GM19328 (cell line): ENCODE data around the gene MIA.
A peak's percentile ranks its signal among the peaks of the same experiment; 100 is the strongest.
"Not testable (repeated sequence)": the region's sequence is repeated elsewhere in the genome, so short reads cannot be mapped to it uniquely, and the experiment has no call there.

Source experiments
- ATAC-seq: cut with Tn5 transposase; IDR thresholded peaks from one replicate; pipeline ENCODE4 v1.9.1; 2021; ENCODE audit warnings: mild to moderate bottlenecking, moderate library complexity; ENCODE audit not compliant: unreplicated experiment

The MIA gene

DNA sequence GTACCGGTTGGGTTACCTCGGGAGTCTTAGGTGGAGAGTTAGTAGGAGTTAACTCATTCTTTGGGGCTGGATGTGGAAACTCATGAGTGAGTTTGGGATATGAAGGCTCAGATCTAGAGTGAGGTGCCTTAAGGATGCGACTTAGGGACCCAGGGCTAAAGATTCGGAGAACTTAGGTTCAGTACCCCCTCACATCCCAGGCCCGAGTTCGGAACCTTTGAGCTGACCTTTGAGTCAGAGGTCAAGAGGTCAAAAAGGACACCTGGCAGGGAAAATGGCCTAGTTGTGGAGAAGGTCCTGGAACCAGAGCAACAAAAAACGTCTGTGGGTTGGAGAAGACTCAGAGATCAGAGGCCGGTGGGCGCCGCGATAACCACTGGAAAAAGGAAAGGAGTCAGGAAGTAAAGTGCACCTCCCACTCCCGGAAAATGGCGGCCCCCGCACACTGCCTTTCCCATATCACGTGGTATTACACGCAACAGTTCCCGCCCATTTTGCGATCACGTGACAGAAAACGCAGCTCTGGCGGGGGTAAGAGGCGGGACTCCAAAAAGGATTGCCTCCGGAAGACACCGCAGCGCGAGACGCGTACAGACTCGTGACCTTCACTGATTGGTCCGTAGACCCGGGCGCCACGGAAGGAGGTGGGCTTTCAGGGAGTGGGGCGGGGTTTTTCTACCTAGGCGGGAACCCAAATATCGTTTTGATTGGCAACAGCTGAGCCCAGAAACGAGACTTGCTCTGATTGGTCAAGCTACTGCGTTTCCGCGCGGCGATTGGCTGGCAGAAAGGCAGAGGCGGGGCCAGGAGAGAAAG is 25.1 kb upstream of the MIA start, which contains the start of gene ACTMAP:
ACTMAP (minus strand) TSS at position 420 of the 816 bp plus-strand sequence. CDS start 674 bp downstream, outside the sequence.
- peak; percentile 90 for ATAC-seq

DNA sequence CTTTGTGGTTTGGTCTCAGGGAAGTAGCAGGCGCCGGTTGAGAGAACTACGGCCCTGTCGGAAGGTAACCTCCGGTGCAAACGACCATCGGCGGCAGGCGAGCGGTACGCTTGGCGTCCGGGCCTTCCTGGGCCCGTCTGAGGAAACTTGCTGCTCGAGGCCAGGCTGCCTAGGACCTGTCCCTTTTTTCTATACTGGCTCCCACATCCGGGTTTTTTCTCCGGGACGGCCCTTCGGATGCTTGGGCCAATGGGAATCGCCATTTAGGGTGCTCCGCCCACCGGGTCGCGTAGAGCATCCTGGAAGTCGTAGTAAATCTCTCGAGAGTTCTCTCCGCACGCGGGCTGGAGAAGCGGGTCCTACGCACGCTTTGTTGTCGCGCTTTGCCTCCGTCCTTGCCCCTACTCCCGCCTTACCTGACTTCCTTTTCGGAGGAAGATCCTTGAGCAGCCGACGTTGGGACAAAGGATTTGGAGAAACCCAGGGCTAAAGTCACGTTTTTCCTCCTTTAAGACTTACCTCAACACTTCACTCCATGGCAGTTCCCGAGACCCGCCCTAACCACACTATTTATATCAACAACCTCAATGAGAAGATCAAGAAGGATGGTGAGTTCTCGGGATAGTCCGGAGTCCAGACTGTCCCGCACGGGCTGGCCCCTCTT is 24.3 kb upstream of the MIA start, which contains the start of gene SNRPA:
SNRPA (plus strand) TSS at position 330 of the 664 bp plus-strand sequence; CDS start at position 536, 206 bp downstream.
- ATAC-seq: peak; percentile 48

DNA sequence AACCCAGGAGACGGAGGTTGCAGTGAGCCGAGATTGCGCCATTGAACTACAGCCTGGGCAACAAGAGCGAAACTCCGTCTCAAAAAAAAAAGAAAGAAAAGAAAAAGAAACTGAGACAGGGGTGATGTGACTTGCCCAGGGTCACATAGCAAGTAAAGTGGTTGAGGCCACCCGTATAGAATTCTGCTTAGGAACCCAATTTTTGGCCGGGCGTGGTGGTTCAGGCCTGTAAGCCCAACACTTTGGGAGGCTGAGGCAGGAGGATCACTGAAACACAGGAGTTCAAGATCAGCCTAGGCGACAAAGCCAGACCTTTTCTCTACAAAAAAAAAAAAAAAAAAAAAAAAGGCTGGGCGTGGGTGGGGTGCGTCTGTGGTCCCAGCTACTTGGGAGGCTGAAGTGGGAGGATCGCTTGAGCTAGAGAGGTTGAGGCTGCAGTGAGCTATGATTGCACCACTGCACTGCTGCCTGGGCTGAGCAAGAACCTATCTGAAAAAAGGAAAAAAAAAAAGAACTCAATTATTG is 23.0 kb upstream of the MIA start:
- ATAC-seq: no peak

DNA sequence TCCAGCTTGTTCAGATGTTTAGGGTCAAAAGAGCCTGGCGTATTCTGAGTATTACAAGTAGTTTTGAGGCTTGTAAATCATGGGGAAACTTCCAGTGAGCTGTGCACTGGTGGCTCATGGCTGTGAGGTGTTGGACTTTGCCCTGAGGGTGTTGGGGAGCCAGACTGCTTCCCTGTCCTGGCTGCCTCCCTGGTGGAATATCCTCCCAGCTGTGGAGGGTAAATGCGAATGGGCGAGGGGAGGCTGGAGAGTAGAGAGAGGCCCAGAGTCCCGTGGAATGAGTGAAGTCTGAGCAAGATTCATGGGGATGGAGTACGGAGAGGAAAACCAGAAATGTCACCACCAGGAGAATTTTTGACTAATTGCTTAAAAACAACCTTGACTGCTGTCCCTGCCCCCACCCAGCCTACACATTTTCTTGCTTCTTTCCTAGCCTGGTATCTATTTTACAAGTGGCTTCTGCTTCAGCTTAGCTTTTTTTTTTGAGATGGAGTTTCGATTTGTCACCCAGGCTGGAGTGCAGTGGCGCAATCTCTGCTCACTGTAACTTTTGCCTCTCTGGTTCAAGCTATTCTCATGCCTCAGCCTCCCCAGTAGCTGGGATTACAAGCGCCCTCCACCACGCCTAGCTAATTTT is 20.6 kb upstream of the MIA start:
- no peak for ATAC-seq

DNA sequence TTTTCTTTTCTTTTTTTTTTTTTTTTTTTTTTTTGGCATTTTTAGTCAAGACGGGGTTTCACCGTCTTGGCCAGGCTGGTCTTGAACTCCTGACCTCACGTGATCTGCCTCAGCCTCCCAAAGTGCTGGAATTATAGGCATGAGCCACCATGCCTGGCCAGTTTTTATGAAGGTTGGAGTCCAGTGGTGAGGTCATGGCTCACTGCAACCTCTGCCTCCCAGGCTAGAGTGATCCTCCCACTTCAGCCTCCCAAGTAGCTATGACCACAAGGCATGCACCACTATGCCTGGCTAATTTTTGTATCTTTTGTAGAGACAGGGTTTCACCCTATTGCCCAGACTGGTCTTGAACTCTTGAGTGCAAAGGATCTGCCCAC is 20.1 kb upstream of the MIA start:
- no peak for ATAC-seq

DNA sequence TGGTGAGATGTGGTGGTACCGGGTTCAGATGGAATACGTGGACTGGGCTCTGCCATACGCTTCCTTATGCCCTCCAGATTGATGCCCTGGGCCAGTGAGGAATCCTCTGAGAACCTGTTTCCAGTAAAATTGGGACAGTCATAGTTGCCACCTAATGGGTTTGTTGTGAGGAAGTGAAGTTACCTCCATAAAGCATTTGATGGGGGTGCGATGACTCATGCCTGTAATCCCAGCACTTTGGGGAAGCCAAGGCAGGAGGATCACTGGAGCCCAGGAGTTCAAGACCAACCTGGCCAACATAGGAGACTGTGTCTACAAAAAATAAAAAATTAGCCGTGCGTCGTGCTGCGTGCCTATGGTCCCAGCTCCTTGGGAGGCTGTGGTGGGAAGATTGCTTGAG is 19.5 kb upstream of the MIA start:
- ATAC-seq: no peak

DNA sequence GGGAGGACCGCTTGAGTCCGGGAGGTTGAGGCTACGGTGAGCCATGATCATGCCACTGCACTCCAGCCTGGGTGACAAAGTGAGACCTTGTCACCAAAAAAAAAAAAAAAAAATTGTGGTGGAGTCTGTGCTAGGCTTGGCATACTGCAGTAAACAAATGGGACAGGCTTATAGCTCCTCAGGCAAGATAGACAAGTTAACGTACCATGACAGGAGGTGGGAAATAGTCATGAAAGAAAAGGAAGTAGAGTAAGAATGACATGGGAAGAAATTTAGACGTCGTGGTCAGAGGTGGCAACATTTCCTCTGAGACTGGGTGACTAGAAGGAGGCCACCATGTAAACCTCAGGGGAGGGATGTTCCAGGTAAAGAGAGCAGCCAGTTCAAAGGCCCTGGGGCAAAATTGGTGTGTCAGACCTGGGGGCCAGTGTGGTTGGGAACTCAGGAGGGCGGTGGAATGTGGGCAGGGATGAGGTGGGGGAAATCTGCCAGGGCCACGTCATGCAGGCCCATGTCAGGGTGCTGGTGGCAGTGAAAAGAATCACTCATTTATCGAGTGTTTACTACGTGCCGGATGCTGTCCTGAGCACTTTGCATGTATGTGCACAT is 18.7 kb upstream of the MIA start:
- ATAC-seq: no peak

DNA sequence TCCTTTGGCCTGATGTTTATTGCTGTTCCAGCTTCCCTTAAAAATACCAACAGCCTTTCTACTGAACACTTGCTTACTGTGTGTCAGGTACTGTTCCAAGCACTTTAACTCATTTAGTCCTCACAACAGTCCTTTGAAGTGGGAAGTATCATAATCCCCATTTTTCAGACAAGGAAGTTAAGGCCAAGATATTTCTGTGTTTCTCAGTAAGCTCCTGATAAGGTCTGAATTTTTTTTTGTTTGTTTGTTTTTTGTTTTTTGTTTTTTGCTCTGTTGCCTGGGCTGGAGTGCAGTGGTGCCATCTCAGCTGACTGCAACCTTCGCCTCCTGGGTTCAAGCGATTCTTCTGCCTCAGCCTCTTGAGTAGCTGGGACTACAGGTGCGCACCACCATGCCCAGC is 16.8 kb upstream of the MIA start:
- ATAC-seq: no peak

DNA sequence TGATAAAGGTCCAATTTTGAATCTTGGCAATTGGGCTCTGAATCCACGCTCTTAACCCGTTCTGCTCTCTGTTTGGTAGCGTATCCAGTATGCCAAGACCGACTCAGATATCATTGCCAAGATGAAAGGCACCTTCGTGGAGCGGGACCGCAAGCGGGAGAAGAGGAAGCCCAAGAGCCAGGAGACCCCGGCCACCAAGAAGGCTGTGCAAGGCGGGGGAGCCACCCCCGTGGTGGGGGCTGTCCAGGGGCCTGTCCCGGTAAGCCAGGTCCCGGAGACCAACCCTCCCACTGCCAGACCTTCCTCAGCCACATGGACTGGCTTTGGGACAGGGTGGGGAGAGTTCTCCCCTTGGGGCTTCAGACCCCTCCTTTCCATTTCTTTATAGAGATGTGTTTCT is 16.0 kb upstream of the MIA start:
- ATAC-seq: no peak

DNA sequence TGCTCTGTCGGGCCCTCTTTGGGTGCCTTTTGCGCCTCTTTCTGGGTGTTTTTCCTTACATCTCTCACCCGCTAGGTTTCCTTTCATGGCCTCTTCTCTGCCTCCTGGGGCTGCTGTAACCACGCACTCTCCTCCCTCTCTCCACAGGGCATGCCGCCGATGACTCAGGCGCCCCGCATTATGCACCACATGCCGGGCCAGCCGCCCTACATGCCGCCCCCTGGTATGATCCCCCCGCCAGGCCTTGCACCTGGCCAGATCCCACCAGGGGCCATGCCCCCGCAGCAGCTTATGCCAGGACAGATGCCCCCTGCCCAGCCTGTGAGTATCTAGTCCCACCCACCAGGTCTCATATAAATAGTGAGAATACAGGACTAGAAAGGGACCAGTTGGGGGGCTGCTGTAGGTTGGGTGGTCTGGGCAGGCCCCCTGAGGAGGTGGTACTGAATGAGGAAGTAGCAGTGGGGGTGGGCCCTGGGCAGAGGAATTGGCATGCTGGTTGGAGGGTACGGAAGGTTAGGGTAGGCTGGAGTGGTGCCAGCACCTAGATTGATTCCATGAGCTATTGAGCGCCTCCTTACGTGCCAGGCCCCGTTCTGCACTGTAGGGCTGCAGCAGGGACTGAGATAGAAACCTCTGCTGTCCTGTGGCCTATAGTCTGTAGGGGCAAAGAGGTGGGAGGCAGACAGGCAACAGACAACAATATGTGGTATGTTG is 12.4 kb upstream of the MIA start:
- ATAC-seq: no peak

DNA sequence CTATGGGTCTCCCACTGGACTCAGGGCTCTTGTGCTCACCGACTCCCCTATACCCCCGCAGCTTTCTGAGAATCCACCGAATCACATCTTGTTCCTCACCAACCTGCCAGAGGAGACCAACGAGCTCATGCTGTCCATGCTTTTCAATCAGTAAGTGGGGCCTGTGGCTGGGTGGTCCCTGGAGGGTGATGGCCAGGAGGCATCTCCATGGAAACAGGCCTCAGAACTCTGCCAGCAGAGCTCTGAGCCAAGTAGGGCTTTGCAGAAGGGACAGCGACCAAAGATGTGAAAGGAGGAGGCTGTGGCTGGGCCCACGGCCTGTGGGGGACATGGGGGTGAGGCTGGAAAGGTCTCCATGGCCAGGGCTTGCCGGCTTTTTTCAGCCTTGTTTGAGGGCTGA is 11.8 kb upstream of the MIA start:
- ATAC-seq: no peak

DNA sequence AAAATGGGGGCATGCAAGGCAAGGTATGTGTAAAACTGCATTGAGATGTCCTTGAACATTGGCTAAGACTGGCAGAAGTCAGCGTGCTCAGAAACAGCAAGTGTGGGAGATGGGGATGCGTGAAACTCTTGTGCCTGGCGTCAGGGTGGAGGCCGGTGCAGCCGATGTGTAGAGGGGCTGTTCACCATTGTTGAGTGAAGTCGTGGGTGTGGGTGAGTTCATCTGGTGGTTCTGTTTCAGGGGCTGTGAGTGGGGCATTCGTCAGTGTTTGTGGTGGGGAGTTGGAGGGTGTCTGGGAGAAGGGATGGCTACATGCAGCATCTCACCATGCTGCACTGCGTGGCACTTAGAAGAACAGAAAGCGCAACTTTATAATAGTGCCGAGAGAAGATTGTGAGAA is 11.4 kb upstream of the MIA start:
- no peak for ATAC-seq

DNA sequence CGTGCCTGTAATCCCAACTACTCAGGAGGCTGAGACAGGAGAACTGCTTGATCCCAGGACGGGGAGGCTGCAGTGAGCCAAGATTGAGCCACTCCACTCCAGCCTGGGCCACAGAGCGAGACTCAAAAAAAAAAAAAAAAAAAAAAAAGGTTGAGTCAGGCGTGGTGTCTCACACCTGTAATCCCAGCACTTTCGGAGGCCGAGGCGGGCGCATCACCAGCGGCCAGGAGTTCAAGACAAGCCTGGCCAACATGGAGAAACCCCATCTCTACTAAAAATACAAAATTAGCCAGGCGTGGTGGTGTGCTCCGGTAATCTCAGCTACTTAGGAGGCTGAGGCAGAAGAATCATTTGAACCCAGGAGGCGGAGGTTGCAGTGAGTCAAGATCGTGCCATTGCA is 8.9 kb upstream of the MIA start:
- ATAC-seq: not testable (repeated sequence)

DNA sequence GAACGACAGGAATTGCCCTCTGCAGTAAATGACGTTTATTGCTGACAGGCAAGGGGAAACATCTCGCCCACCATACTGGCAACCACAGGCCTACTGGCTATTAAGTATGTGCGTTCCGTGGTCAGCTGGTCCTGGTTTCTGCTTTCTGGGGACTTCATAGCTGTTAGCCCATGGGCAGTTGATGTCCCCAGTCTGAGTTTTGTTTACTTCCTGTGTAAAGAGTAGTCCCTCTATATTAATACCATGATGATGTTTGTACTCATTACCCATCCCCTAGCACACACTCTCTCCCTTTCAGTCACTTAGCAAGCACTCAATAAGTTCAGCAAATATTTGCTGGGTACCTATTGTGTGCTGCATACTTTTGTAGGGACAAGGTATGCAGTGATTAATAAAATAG is 6.5 kb upstream of the MIA start:
- ATAC-seq: no peak

DNA sequence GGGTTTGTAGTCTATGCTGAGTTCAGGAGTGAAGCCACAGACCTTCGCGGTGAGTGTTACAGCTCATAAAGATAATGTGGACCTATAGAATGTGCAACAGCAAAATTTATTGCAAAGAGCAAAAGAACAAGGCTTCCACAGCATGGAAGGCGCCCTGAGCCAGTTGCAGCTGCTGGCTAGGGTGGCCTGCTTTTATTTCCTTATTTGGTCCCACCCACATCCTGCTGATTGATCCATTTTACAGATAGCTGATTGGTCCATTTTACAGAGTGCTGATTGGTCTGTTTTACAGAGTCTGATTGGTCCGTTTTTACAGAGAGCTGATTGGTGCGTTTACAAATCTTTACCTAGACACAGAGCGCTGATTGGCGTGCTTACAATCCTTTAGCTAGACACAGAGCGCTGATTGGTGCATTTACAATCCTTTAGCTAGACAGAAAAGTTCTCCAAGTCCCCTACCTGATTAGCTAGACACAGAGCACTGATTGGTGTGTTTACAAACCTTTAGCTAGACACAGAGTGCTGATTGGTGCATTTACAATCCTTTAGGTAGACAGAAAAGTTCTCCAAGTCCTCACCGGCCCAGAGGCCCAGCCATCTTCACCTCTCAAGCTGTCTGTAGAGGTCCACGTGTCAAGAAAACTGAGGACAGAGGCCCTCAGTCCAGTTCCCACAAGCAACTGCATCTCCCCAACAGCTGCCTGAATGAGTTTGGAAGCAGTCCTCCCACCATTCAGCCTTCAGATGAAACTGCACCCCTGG is 4.0 kb upstream of the MIA start:
- ATAC-seq: not testable (repeated sequence)

DNA sequence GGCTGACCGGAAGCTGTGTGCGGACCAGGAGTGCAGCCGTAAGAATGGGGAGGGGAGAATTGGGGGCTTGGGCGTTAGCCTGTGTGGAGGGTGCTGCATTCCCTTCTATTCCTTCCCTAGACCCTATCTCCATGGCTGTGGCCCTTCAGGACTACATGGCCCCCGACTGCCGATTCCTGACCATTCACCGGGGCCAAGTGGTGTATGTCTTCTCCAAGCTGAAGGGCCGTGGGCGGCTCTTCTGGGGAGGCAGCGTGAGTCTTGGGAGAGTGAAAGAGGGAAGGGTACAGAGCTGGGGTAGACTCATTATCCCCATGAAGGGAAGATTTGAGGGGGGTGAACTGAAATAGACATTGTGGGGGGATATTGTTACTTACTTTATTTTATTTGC is 306 bp downstream of the MIA start:
- ATAC-seq: no peak

DNA sequence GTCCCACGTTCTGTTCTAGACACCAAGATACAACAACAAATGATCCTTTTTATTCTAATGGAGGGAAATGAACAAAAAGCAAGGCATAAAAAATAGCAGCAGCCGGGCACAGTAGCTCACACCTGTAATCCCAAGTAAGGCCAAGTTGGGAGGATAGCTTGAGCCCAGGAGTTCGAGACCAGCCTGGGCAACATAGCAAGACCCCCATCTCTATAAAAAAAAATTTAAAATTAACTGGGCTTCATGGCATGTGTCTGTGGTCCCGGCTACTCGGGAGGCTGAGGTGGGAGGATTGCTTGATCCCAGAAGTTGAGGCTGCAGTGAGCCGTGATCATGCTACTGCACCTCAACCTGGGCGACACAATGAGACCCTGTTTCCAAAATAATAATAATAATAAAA is 1.0 kb downstream of the MIA start:
- no peak for ATAC-seq

DNA sequence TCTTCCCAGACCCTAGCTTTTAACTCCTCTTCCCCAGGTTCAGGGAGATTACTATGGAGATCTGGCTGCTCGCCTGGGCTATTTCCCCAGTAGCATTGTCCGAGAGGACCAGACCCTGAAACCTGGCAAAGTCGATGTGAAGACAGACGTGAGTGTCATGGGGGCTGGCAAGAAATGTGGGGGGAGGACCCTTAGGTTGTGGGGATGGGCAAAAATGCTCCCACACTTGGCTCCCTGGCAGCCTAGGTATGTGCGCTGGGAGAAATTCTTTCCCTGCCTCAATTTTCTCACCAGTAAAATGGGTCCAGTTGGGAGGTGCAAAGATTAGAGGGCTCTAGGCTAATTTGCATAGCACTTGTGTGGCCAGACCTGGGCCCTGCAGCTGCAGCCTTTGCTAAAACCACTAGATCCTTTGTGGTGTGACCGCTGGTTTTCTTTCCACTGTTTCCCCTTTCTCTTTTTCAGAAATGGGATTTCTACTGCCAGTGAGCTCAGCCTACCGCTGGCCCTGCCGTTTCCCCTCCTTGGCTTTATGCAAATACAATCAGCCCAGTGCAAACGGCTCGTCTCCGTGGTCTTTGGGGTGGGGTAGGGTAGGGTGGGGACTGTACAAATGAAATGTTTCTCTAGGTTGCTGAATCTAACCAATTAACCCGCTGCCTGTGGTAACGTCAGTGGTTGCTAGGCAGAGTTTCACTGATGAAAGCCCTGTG is 1.8 kb downstream of the MIA start:
- ATAC-seq: peak; percentile 54

DNA sequence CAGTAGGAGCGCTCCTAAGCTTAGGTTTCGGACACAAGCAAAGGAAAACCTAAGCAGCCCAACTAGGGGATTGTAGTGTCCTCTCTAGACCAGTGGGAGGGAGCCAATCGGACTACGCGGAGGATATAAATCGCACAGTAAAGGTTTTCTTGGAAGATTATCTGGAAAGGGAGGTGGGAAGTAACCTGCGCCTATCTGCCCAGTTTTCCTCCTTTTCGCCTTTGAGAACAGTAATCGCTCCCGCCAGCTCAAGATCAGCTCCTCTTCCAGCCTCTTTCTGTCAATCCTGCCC is 2.3 kb downstream of the MIA start:
- no peak for ATAC-seq
